Body of pancreas (tissue), 4 donors: ENCODE measurements around the gene LSM14A. TPM values are rescaled to one million over a fixed set of nuclear protein-coding genes. Genes with fewer than 3 reads are reported as not detected.

Experiments
- ATAC-seq: fragments of 150-250 bp; one replicate; pipeline ENCODE4 v1.9.1; 2016
- DNase-seq, 4 donors: peaks; one replicate each; pipeline ENCODE4 v3.0.0-alpha.2; 2019
- H3K27ac ChIP-seq, 4 donors: fragments of 200-600 bp; sonication (generic); 1 replicate in 3 of 4; 2 replicates in 1 of 4; pipeline versions ENCODE4 v1.5.1 to v1.6.1; 2016 to 2019; ENCODE audit warnings: mild to moderate bottlenecking in 1 of 4, mixed read lengths in 1 of 4, moderate library complexity in 1 of 4
- H3K27me3 ChIP-seq, 2 donors: fragments of 200-600 bp; sonication (generic); one replicate each; pipeline ENCODE4 v1.6.0; 2016; ENCODE audit warnings: mild to moderate bottlenecking in 1 of 2
- H3K36me3 ChIP-seq, 2 donors: fragments of 200-600 bp; sonication (generic); replicated peaks in 1 of 2; 2 replicates each; pipeline ENCODE4 v1.5.1; 2016; ENCODE audit warnings: low read depth in 2 of 2; ENCODE audit not compliant: insufficient read depth in 1 of 2
- H3K4me1 ChIP-seq: fragments of 200-600 bp; sonication (generic); one replicate; pipeline ENCODE4 v1.6.0; 2016
- H3K4me3 ChIP-seq, 2 donors: fragments of 200-600 bp; sonication (generic); 1 replicate in 1 of 2; 2 replicates in 1 of 2; pipeline ENCODE4 v1.5.1; 2016 to 2019
- H3K9me3 ChIP-seq, 3 donors: fragments of 200-600 bp; sonication (generic); 1 replicate in 2 of 3; 2 replicates in 1 of 3; pipeline ENCODE4 v1.5.1; 2016
- CTCF ChIP-seq, 7 experiments: fragments of 450-650 bp in 4 of 7; fragments of 200-600 bp in 3 of 7; sonication (generic) in 3 of 7; IDR thresholded peaks; one replicate each; pipeline ENCODE4 v1.5.1; 2016 to 2019; ENCODE audit warnings: antibody characterized with exemption in 7 of 7
- POLR2A ChIP-seq, 3 donors: fragments of 450-650 bp; IDR thresholded peaks; one replicate each; pipeline ENCODE4 v1.6.1; 2016; ENCODE audit warnings: antibody characterized with exemption in 3 of 3, mild to moderate bottlenecking in 2 of 3
- WGBS, 2 donors: methylation state at CpG; one replicate each; pipeline ENCODE4 v1.1.5; 2017; 5-methylcytosine and 5-hydroxymethylcytosine counted together
- intact Hi-C: fragments of 100-400 bp; cut with DNase I; formaldehyde crosslinking; loops from one replicate; pipeline ENCODE4 v1.15.1; 2023
- total RNA-seq, 2 donors: library from RNA; depleted of rRNA; stranded (reverse); fragments of >200 nt; gene quantifications; one replicate each; pipeline ENCODE4 v1.1.0, GENCODE V29; 2016

LSM14A gene
- total RNA-seq, 2 donors from 2014 or later: 63.6 to 95.9 TPM

- H3K4me3 ChIP-seq: peak overlapping the region; percentile 55 to 67
- no peaks in the 10 kb centered on the region for H3K36me3 ChIP-seq
- 0% methylated on average over 1 to 74 of the region's 88 CpGs for WGBS, 2 donors
- H3K27me3 ChIP-seq: no peaks in the 10 kb centered on the region
- peak overlapping the region; percentile 83 to 99 (median 89) for H3K27ac ChIP-seq
- DNase-seq (peak; percentile 35 to 48 (median 42)), ATAC-seq (peak; percentile 75)
- peaks cover 45% of the 10 kb centered on the region for H3K4me1 ChIP-seq
- no peaks in the 10 kb centered on the region for H3K9me3 ChIP-seq
- TF ChIP-seq CTCF (IDR thresholded peaks at IDR 0.05) (no peak), POLR2A (IDR thresholded peaks at IDR 0.05) (peak in 1 of 3 donors; percentile 17)
- intact Hi-C loops: no loop called here
Observed at GRCh38 chr19:34254698-34255432, 82.6 kb downstream of the LSM14A start.

GRCh38 chr19:34255546-34255945 lies 83.2 kb downstream of the LSM14A start:
- H3K36me3 ChIP-seq: no peaks in the 10 kb centered on the region
- H3K4me3 ChIP-seq: peak overlapping the region in 1 of 2 donors; percentile 67
- intact Hi-C loops: no loop called here
- TF ChIP-seq CTCF (IDR thresholded peaks at IDR 0.05) (no peak), POLR2A (IDR thresholded peaks at IDR 0.05) (no peak)
- peaks cover 48% of the 10 kb centered on the region for H3K4me1 ChIP-seq
- peak in 1 of 4 donors; percentile 51 for DNase-seq
- ATAC-seq: peak; percentile 5
- WGBS, 2 donors: 11 to 19% methylated on average over 9 of the region's 9 CpGs
- H3K9me3 ChIP-seq: no peaks in the 10 kb centered on the region
- H3K27ac ChIP-seq: peak overlapping the region in 3 of 4 donors; percentile 83 to 99 (median 88)
- H3K27me3 ChIP-seq: no peaks in the 10 kb centered on the region

GRCh38 chr19:34256835-34257558 lies 84.7 kb downstream of the LSM14A start:
- Histone ChIP-seq H3K36me3 (no peaks in the 10 kb centered on the region), H3K9me3 (no peaks in the 10 kb centered on the region), H3K27me3 (no peaks in the 10 kb centered on the region), H3K4me1 (peaks cover 63% of the 10 kb centered on the region), H3K4me3 (no peak overlapping the region), H3K27ac (peak overlapping the region in 3 of 4 donors; percentile 9 to 65 (median 31))
- TF ChIP-seq CTCF (IDR thresholded peaks at IDR 0.05) (no peak), POLR2A (IDR thresholded peaks at IDR 0.05) (no peak)
- ATAC-seq (no peak), DNase-seq (no peak)
- WGBS, 2 donors: 25% methylated on average over 5 of the region's 5 CpGs
- intact Hi-C loops: no loop called here

GRCh38 chr19:34257559-34257924 lies 85.2 kb downstream of the LSM14A start:
- ATAC-seq: no peak
- Histone ChIP-seq H3K27ac (peak overlapping the region in 3 of 4 donors; percentile 9 to 65 (median 31)), H3K36me3 (no peaks in the 10 kb centered on the region), H3K4me3 (no peak overlapping the region), H3K4me1 (peaks cover 67% of the 10 kb centered on the region), H3K27me3 (no peaks in the 10 kb centered on the region), H3K9me3 (no peaks in the 10 kb centered on the region)
- whole genome bisulfite sequencing, 2 donors: 10 to 31% methylated on average over 2 of the region's 2 CpGs
- intact Hi-C loops: no loop called here
- DNase-seq: no peak
- TF ChIP-seq POLR2A (IDR thresholded peaks at IDR 0.05): no peak
- no peak for TF ChIP-seq CTCF (IDR thresholded peaks at IDR 0.05)
